Smooth muscle cell (in vitro differentiated cells): ENCODE measurements around the gene PBLD. TPM values are rescaled to one million over a fixed set of nuclear protein-coding genes. Genes with fewer than 3 reads are reported as not detected.

Source experiments
- polyA plus RNA-seq: library from polyadenylated mRNA; unstranded; fragments of >200 nt; fragmentation: Nextera tagmentation; extraction: Ambion mirVana; gene quantifications from 2 replicates; pipeline ENCODE4 v1.2.1, GENCODE V29; 2016
- total RNA-seq: library from RNA; depleted of rRNA; stranded (reverse); fragments of >200 nt; gene quantifications from 2 replicates; pipeline ENCODE4 v1.2.3, GENCODE V29; 2014

Gene PBLD
- total and polyA plus RNA-seq, 2 experiments from 2014 or later: 2.3 to 5.6 TPM

Other genes starting within 250 kb of the PBLD start
- gene MYPN, start 223.4 kb downstream of the PBLD start, total RNA-seq: 0.13 TPM in 1 of 2 replicates, not detected in the other
- gene MYPN, start 223.4 kb downstream of the PBLD start, polyA plus RNA-seq: 0.03 TPM in 1 of 2 replicates, not detected in the other
- gene ATOH7, start 100.8 kb downstream of the PBLD start, total RNA-seq: 0.72 TPM in 1 of 2 replicates, not detected in the other
- gene ATOH7, start 100.8 kb downstream of the PBLD start, polyA plus RNA-seq: 0.10 and 0.19 TPM in 2 replicates
- gene HNRNPH3, start 864 bp downstream of the PBLD start, total RNA-seq: 21.4 and 31.2 TPM in 2 replicates
- gene HNRNPH3, start 864 bp downstream of the PBLD start, polyA plus RNA-seq: 143 and 159 TPM in 2 replicates
- gene RUFY2, start 74.3 kb upstream of the PBLD start, total RNA-seq: 27.1 and 31.8 TPM in 2 replicates
- 9.3 and 14.3 TPM in 2 replicates for gene RUFY2, start 74.3 kb upstream of the PBLD start, polyA plus RNA-seq
- 5.7 and 13.8 TPM in 2 replicates for gene DNA2, start 139.0 kb upstream of the PBLD start, total RNA-seq
- gene DNA2, start 139.0 kb upstream of the PBLD start, polyA plus RNA-seq: 2.1 and 2.9 TPM in 2 replicates
- 11.7 and 20.9 TPM in 2 replicates for gene SLC25A16, start 194.6 kb upstream of the PBLD start, total RNA-seq
- 5.3 and 6.9 TPM in 2 replicates for gene SLC25A16, start 194.6 kb upstream of the PBLD start, polyA plus RNA-seq
- gene TET1, start 227.4 kb upstream of the PBLD start, total RNA-seq: 15.3 and 19.1 TPM in 2 replicates
- 2.1 and 2.5 TPM in 2 replicates for gene TET1, start 227.4 kb upstream of the PBLD start, polyA plus RNA-seq